ENCODE data around the gene P2RX4.
"Not testable (repeated sequence)": the region's sequence is repeated elsewhere in the genome, so short reads cannot be mapped to it uniquely, and the experiment has no call there.

The P2RX4 gene

DNA sequence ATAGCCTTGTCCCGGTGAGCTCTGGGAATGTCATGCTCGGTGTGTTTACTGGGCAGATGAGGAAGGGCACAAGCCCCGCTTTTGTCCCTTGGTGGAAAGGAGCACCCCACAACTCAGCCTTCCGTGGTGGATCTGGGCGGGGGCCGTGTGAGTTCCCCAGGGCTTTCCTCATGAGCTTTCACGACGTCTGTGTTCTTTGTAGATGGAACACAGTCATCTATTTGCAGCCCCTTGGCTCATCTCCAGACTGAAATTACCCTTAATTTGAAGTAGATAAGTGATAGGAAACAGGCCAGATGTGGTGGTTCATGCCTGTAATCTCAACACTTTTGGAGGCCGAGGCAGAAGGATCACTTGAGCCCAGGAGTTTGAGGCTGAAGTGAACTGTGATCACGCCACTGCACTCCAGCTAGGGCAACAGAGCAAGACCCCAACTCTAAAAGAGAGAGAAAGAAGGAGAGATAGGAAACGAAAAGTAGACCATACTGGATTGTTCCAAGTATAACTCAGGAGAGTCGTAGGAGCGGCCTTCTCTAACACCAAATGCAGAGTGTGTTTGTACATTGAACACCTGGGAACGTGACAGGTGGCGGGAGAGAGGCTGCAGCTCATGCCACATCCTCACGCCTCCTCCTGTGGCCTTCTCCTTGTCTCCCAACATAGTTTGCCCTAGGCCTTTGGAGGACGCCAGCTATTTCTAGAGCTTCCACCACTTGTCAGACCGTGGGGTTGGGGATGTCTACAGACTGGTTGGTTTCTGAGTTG, 8.8 kb downstream of the P2RX4 start:
- no peak for DNase-seq (ENCODE audit: low read depth in 2 of 3, low spot score in 2 of 3)

DNA sequence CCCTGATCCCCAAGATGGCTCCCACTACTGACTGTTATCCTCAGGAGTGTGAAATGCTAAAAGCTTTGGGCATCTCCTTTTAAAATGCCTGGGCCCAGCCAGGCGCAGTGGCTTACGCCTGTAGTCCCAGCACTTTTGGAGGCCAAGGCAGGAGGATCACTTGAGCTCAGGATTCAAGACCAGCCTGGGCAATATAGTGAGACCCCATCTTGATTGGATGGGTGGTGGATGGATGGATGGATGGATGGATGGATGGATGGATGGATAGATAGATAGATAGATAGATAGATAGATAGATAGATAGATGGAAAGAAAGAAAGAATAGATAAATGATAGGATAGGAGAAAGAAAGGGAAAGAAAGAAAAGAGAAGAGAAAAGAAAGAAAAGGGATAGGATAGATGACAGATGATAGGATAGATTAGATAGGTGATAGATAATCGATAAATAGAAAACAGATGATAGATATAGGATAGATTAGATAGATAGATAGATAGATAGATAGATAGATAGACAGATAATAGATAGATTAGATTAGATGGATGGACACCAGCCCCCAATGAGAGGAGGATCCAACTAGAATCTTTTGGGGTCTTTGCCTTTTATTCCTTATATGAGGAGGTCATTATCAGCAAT, 9.5 kb downstream of the P2RX4 start:
- no peak for DNase-seq (ENCODE audit: low read depth in 2 of 3, low spot score in 2 of 3)

DNA sequence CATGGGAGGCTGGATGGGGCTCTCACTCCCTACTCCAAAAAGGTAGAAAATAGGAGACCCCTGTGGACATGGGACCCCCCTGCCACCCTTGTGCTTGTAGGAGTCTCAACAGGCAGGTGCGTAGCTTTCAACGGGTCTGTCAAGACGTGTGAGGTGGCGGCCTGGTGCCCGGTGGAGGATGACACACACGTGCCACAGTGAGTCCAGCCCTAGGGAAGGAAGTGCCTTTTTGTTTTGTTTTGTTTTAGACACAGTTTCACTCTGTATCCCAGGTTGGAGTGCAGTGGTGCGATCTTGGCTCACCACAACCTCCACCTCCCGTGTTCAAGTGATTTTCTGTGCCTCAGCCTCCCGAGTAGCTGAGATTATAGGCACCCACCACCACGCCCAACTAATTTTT, 12.9 kb downstream of the P2RX4 start:
- no peak for DNase-seq (ENCODE audit: low read depth in 2 of 3, low spot score in 2 of 3)

DNA sequence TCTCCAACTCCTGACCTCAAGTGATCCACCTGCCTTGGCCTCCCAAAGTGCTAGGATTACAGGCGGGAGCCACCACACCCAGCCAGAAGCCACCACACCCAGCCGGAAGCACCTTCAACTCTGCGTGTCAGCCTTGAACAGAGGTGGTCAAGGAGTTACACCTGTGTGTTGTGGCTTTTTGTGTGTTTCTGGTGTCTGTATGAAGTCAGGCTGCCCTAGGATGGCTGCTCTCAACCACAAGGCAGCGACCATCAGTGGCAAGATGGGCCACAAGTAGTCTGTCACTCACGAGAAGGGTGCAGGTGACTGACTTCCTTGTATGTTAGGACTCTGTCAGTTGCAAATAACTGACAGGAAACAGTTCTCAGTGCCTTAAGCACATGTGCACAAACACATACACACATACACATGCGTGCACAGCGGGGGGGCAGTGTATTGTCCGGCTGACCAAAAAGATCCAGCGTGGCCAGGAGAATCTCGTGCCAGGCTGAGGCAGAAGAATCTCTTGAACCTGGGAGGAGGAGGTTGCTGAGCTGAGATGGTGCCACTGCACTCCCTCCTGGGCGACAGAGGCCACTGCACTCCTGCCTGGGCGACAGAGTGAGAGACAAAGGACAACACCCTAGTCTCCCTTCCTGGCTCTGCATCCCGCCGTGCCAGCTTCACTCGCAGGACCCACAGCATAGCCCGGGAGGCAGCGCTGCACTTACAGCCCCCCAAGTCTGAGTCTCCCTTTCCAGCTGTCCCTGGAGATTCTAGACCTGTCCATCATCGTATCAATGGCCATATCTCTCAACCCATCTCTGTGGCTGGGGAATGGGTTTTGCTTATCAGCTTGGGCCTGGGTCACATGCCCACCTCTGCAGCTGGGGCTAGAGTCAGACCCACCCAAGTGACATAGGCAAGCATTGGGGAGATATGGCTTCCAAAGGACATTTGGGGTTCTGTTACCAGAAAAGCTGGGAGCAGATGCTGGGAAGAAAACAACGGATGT, 13.7 kb downstream of the P2RX4 start:
- DNase-seq (ENCODE audit: low read depth in 2 of 3, low spot score in 2 of 3) = no peak

DNA sequence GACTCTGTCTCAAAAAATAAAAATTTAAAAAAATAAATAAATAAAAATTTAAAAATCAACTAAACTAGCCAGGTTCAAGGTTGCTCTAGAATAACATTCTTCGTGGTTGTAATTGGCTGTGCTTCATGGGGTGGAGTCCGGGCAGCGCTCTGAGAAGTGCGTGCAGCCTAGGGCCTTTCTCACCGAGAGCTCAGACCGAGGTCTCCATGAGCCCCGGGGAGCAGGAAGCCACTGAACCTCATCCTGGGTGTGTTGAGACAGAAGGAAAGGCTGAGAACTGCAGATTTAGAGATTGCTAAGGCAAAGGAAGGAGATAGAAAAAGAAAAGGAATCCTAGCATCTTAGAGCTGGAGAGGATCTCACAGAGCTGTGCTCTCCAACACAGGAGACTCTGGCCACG, 14.7 kb downstream of the P2RX4 start:
- no peak for DNase-seq (ENCODE audit: low read depth in 2 of 3, low spot score in 2 of 3)

DNA sequence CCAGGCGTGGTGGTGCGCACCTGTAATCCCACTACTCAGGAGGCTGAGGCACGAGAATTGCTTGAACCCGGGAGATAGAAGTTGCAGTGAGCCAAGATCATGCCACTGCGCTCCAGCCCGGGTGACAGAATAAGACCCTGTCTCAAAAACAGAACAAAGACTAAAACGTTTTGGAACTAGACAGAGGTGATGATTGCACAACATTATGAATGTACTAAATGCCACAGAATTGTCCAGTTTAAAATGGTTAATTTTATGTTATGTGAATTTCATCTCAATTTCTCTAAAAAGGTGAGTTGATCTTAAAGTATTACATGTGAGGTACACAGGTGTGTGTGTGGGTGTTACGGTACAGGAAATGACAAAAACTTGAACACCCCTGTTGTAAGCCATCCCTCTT, 16.5 kb downstream of the P2RX4 start:
- DNase-seq (ENCODE audit: low read depth in 2 of 3, low spot score in 2 of 3) = no peak

DNA sequence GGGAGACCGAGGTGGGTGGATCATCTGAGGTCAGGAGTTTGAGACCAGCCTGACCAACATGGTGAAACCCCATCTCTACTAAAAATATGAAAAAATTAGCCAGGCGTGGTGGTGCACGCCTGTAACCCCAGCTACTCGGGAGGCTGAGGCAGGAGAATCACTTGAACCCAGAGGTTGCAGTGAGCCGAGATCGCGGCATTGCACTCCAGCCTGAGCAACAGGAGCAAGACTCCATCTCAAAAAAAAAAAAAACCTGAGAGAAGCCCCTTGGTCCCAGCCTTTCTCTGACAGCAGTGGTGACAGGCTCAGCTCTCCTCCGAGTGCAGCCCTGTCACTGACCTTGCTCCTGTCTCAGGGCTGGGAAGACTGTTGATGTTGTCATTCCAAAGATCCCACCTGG, 16.9 kb downstream of the P2RX4 start:
- DNase-seq (ENCODE audit: low read depth in 2 of 3, low spot score in 2 of 3) = not testable (repeated sequence)

DNA sequence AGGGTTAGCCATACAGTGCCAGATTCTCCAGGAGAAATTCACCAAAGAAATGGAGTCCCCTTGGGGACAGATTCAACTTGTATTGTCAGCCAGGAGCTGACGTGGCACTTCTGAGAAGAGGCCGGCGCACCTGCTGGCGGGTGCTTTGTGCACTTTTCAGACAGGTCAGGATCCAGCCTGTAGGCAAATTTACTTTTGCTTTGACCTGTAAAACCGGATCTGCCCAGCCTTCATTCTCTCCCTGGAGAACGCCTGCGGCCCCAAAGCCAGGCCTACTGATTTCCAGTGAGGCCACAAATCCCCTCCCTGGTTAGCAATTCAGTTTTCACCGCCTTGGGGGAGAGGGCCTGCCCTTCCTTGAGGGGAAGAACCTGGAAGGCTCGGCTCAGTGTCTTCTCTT, 17.4 kb downstream of the P2RX4 start:
- DNase-seq (ENCODE audit: low read depth in 2 of 3, low spot score in 2 of 3) = no peak

DNA sequence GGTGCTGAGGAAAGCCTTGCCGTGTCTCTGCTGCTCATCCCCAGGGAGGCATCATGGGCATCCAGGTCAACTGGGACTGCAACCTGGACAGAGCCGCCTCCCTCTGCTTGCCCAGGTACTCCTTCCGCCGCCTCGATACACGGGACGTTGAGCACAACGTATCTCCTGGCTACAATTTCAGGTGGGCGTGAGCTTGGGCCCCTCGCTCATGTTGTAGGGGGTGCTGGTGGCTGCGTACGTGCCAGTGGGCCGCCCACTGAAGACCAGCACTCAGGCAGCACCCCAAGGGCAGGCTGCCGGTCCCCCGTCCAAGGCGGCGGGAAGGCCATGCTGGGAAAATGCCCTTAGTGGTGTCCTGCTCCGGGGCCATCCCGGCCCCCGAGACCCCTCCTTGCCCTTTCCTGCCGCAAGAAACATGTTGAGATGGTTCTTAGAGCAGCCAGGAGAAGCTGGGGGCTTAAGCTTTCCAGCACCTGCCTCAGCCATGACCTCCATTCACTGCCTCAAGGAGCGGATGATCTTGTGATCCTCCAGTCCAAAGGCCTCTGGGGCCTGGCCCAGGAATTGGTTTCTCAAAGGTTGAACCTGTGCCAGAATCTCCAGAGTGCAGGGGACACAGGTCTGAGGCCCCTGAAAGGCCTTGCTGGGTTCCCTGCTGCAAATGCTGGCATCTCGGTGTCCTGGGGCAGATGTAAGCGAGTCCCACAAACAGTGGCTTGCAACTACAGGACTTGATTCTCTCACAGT, 19.2 kb downstream of the P2RX4 start:
- DNase-seq (ENCODE audit: low read depth in 2 of 3, low spot score in 2 of 3) = no peak

DNA sequence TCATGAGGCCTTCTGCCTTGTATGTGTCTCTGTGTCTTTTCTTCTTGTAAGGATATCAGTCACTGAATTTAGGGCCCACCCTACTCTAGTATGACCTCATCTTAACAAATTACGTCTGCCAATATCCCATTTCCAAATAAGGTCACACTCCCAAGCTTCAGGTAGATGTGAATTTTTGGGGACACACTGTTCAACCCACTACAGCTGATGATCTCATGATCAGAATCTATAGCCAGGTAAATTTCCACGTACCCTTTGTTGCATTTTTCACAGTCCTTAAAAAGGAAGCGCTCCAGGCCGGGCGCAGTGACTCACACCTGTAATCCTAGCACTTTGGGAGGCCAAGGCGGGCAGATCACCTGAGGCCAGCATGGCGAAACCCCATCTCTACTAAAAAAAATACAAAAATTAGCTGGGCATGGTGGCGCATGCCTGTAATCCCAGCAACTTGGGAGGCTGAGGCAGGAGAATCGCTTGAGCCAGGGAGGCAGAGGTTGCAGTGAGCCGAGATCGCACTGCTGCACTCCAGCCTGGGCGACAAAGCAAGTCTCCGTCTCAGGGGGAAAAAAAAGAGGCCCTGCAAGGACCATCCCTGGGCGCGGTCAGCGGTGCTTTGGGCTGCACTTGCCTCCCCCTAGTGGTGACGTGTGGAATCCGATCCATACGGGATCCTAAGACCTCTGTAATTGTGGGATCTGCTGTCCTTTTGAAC, 20.1 kb downstream of the P2RX4 start:
- peak; percentile 35 to 45 (median 43) for DNase-seq (ENCODE audit: low read depth in 2 of 3, low spot score in 2 of 3)

DNA sequence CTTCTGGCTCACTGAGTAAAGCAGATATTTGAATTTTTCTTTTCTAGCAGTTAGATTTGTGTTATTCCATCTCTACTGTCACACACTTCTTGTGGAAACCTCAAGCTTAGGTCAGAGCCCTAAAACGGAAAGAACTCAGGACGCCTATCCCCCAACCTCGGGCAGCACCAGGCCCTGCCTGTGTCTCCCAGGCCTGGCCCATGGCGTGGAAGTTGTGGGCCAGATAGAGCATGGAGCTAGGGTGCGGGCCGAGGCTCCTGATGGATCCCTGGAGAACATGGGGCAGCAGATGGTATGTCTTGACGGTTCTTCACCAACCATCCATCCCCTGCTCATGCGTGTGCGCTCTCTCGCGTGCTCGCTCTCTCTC, 20.6 kb downstream of the P2RX4 start:
- no peak for DNase-seq (ENCODE audit: low read depth in 2 of 3, low spot score in 2 of 3)

DNA sequence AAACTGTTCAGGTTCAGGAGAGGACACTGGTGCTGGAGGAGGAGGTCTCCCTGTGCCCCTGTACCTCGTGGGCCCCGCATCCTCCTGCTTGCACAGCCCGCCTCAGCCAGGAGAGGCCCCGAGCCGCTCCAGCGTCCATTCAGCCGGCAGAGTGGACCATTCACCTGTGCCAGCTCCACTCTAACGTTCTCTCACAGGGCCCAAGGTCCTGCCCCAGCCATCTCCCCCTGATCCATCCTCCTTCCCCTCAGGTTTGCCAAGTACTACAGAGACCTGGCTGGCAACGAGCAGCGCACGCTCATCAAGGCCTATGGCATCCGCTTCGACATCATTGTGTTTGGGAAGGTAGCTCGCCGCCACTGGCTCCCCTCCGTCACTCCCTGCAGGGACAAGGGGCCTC, 22.2 kb downstream of the P2RX4 start:
- no peak for DNase-seq (ENCODE audit: low read depth in 2 of 3, low spot score in 2 of 3)

DNA sequence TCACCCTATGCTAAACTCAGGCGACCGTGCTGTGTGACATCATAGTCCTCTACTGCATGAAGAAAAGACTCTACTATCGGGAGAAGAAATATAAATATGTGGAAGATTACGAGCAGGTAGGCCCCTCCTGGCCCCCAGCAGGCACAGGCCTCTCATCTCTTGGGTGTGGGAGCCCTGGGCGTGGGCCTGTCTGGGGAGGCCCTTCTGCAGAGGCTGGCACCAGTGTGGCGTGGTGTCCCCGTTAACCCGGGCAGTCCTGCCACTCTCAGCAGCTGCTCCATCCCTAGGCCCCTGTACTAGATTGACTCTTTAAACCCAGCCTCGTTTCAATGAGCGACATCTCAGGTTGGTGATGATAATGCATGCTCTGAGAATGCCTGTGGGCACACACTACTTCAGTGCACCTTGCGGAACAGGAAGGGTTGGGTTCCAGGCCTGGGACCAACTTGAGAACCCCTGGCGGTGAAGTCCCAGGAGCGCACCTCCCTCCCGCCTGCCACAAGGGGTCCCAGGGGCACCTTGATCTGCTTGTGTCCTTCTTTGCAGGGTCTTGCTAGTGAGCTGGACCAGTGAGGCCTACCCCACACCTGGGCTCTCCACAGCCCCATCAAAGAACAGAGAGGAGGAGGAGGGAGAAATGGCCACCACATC, 23.2 kb downstream of the P2RX4 start:
- DNase-seq (ENCODE audit: low read depth in 2 of 3, low spot score in 2 of 3) = no peak

DNA sequence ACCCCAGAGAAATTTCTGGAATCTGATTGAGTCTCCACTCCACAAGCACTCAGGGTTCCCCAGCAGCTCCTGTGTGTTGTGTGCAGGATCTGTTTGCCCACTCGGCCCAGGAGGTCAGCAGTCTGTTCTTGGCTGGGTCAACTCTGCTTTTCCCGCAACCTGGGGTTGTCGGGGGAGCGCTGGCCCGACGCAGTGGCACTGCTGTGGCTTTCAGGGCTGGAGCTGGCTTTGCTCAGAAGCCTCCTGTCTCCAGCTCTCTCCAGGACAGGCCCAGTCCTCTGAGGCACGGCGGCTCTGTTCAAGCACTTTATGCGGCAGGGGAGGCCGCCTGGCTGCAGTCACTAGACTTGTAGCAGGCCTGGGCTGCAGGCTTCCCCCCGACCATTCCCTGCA, 23.7 kb downstream of the P2RX4 start:
- no peak for DNase-seq (ENCODE audit: low read depth in 2 of 3, low spot score in 2 of 3)

DNA sequence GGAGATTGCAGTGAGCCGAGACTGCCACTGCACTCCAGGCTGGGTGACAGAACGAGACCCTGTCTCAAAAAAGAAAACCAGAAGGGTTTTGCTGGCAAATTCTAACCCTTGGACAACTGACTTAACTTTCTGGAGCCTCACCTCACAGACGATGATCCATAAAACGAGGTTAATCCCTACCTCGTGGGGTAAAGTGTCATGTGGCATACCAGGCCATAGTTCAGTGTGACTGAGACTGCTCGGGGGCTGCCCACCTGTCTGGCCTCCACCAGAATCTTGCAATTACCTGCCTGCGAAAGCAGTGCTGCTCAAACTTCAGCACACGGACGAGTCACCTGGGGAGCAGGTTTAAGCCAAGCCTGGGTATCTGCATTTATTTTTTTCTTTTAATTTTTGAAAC, 26.8 kb downstream of the P2RX4 start:
- DNase-seq (ENCODE audit: low read depth in 2 of 3, low spot score in 2 of 3) = no peak

DNA sequence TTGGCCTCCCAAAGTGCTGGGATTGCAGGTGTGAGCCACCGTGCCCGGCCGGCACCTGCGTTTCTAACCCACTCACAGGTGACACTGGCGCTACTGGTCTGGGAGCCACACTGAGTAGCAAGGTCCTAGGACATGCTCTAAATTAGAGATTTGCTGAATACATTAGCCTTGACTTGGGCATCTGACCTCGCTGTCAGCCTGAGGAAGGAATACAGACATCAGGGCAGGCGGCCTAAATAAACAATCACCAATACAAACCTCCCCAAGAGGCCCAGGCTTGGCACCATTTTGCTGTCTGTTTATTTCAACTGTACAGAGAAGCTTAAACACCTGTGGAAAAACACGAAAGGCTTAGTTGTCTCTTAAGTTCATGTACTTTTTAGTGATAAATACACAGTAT, 27.5 kb downstream of the P2RX4 start:
- DNase-seq (ENCODE audit: low read depth in 2 of 3, low spot score in 2 of 3) = no peak

DNA sequence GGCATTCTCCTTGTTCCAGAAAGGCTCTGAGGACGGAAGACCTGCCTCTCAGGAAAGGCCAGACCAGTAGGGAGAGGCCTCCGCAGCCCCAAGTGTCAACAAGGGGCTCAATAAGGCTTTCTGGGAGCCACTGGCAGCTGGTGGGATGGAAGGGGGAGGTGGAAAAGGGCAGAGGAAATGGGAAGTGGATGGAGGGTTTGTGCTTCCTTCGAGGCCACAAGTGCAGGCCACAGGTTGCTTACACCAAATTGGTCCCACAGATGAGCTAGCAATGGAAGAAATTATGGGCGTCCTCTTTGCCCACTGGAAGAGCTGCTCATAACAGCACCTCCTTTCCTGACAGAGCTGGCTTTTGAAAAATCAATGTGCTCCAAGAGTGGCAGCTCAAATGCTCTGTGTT, 28.2 kb downstream of the P2RX4 start:
- no peak for DNase-seq (ENCODE audit: low read depth in 2 of 3, low spot score in 2 of 3)

DNA sequence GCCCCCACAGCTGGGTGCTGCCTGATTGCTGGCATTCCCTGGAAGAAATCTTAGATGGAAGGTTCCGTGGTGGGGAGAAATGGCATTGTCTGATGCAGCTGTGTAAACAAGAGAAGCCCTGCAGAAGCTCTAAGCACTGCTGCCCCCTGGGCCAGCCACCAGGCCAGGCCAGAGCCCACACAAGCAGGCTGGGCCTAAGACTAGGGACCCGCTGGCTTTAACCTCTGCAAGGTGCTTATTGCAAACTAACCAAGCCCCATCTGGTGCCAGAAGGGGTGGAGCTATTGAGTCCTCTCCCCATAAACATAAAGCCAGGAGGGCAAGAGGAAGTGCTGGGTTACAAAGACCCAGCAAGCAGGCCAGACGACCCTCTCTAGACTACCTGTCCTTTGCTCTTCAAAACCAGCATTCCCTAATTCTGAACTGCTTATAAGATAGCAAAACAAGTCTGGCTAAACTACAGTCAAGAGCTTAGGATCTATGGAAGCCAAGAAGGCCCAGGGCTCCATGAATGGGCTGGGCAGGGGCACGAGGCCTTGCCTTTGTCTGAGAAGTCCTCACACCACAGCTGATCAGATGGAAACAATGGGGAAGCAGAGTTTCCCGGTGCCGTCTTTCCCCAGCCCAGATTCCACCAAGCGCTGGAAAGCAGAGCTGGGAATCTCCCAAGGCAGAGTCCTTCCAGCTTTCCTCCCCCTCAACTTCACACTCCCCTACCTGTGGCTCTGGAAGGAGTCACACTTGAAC, 28.8 kb downstream of the P2RX4 start:
- DNase-seq (ENCODE audit: low read depth in 2 of 3, low spot score in 2 of 3) = no peak

DNA sequence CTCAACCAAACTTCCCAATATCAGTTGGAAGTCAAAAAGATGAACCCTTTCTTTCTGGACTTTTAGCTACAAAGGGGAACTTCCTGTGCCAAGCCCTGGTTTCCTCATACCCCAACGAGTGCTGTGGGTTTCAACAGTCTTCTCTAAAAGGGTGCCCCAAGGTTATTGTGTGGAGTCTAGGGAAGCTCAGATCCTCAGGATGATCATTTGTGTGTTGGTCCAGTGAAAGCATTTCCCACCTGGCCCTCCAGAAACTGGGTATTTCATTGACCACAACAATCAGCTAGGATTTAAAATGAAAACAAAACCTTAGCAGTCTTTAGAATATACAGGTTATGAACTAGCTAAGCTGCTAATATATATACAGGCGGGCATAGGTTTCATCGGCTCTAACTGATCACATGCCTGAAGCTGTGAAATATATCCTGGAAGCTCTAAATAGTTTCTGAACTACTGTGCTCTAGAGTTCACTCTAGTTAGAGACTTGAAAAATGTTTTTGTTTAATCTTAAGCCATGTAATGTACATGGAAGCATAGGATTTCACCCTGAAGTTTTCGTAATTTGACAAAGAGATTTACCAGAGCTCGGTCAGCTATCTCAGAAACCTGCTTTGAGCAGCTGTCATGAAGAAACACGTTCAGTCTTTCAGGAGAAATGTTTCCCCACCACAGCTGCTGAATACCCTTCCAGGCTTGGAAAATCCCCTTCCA, 29.6 kb downstream of the P2RX4 start:
- DNase-seq (ENCODE audit: low read depth in 2 of 3, low spot score in 2 of 3) = no peak
